Trophoblast cell (in vitro differentiated cells and primary cell): ENCODE results near the gene SLU7.

Experiments used
- DNase-seq, 2 donors: peaks; one replicate each; pipeline ENCODE4 v3.0.0-alpha.2; 2016
- H2AFZ ChIP-seq: 2 replicates; pipeline ENCODE4 v1.6.1; 2013; ENCODE audit warnings: low read length, moderate library complexity, mild to moderate bottlenecking; ENCODE audit not compliant: insufficient read depth, poor library complexity
- H2AK5ac ChIP-seq: 2 replicates; pipeline ENCODE4 v1.6.1; 2013; ENCODE audit warnings: mild to moderate bottlenecking, low read length
- H2BK120ac ChIP-seq: 2 replicates; pipeline ENCODE4 v1.6.1; 2013; ENCODE audit warnings: low read length, mild to moderate bottlenecking, moderate library complexity; ENCODE audit not compliant: insufficient read depth, poor library complexity
- H2BK12ac ChIP-seq: 2 replicates; pipeline ENCODE4 v1.6.1; 2013; ENCODE audit warnings: mild to moderate bottlenecking, low read length, moderate library complexity
- H2BK5ac ChIP-seq: 2 replicates; pipeline ENCODE4 v1.6.1; 2013; ENCODE audit warnings: low read length, low read depth, moderate library complexity, mild to moderate bottlenecking; ENCODE audit not compliant: poor library complexity
- H3K14ac ChIP-seq: 2 replicates; pipeline ENCODE4 v1.6.1; 2013; ENCODE audit warnings: mild to moderate bottlenecking, low read length
- H3K18ac ChIP-seq: 2 replicates; pipeline ENCODE4 v1.6.1; 2013; ENCODE audit warnings: mild to moderate bottlenecking, low read length
- H3K23ac ChIP-seq: 2 replicates; pipeline ENCODE4 v1.6.1; 2013; ENCODE audit warnings: low read length
- H3K27ac ChIP-seq: 2 replicates; pipeline ENCODE4 v1.5.1; 2013; ENCODE audit warnings: low read depth, mild to moderate bottlenecking, inconsistent platforms, low read length, moderate library complexity
- H3K27me3 ChIP-seq: 2 replicates; pipeline ENCODE4 v1.6.1; 2013; ENCODE audit warnings: inconsistent platforms, mild to moderate bottlenecking, low read length, moderate library complexity; ENCODE audit not compliant: insufficient read depth
- H3K36me3 ChIP-seq, 2 experiments: 1 replicate in 1 of 2; 2 replicates in 1 of 2; pipeline ENCODE4 v1.6.1; 2013; ENCODE audit warnings: low read length in 2 of 2, mild to moderate bottlenecking in 2 of 2, moderate library complexity in 1 of 2; ENCODE audit not compliant: insufficient read depth in 2 of 2, control insufficient read depth in 1 of 2
- H3K4ac ChIP-seq: 2 replicates; pipeline ENCODE4 v1.6.1; 2013; ENCODE audit warnings: low read depth, mild to moderate bottlenecking, low read length, moderate library complexity
- H3K4me1 ChIP-seq, 2 experiments: 1 replicate in 1 of 2; 2 replicates in 1 of 2; pipeline ENCODE4 v1.6.1; 2013; ENCODE audit warnings: low read length in 2 of 2, mild to moderate bottlenecking in 2 of 2, moderate library complexity in 1 of 2; ENCODE audit not compliant: insufficient read depth in 2 of 2, control insufficient read depth in 1 of 2
- H3K4me2 ChIP-seq: 2 replicates; pipeline ENCODE4 v1.6.1; 2013; ENCODE audit warnings: inconsistent platforms, mild to moderate bottlenecking, low read length, moderate library complexity
- H3K4me3 ChIP-seq: 2 replicates; pipeline ENCODE4 v1.5.1; 2013; ENCODE audit warnings: mild to moderate bottlenecking, low read depth, low read length, inconsistent platforms
- H3K79me1 ChIP-seq: one replicate; pipeline ENCODE4 v1.6.1; 2013; ENCODE audit warnings: low read length
- H3K79me2 ChIP-seq: 2 replicates; pipeline ENCODE4 v1.6.1; 2013; ENCODE audit warnings: low read length, mild to moderate bottlenecking; ENCODE audit not compliant: control insufficient read depth, insufficient read depth, poor library complexity
- H3K9ac ChIP-seq: 2 replicates; pipeline ENCODE4 v1.6.1; 2013; ENCODE audit warnings: mild to moderate bottlenecking, low read length
- H3K9me3 ChIP-seq: 2 replicates; pipeline ENCODE4 v1.6.1; 2013; ENCODE audit warnings: low read depth, mild to moderate bottlenecking, control low read depth, inconsistent platforms, low read length; ENCODE audit not compliant: insufficient read depth
- H4K12ac ChIP-seq: 2 replicates; pipeline ENCODE4 v1.6.1; 2013; ENCODE audit warnings: low read depth, mild to moderate bottlenecking, low read length, moderate library complexity
- H4K8ac ChIP-seq: 2 replicates; pipeline ENCODE4 v1.6.1; 2013; ENCODE audit warnings: low read depth, mild to moderate bottlenecking, low read length, moderate library complexity
- H4K91ac ChIP-seq: one replicate; pipeline ENCODE4 v1.6.1; 2013; ENCODE audit warnings: low read depth, mild to moderate bottlenecking, low read length, moderate library complexity
- WGBS: extraction: QIAGEN DNeasy Blood & Tissue Kit; methylation state at CpG from one replicate; pipeline ENCODE4 v1.1.7; 2013; ENCODE audit warnings: missing lambda C conversion rate; ENCODE audit not compliant: insufficient read length, insufficient coverage; ENCODE audit errors: extremely low coverage; 5-methylcytosine and 5-hydroxymethylcytosine counted together

Gene SLU7

DNA sequence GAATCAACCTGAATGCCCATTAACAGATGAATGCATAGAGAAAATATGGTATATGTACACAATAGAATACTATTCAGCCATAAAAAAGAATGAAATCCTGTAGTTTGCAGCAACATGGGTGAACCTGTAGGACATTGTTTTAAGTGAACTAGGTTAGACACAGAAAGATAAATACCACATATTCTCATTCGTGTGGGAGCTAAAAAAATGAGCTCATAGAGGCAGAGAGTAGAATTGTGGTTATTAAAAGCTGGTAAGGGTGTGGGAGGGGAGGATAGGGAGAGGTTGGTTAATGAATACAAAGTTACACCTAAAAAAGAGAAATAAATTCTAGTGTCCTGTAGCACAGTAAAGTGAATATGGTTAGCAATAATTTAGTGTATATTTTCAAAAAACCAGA is 26.3 kb upstream of the SLU7 start:
- H3K27me3 ChIP-seq: no peaks in the 10 kb centered on the region
- H3K79me2 ChIP-seq: no peaks in the 10 kb centered on the region
- DNase-seq: no peak
- no peak overlapping the region for H3K4me2 ChIP-seq
- H3K9me3 ChIP-seq: no peaks in the 10 kb centered on the region
- H2BK12ac ChIP-seq: no peak overlapping the region
- no peak overlapping the region for H3K4ac ChIP-seq
- no peak overlapping the region for H4K91ac ChIP-seq
- no peak overlapping the region for H2BK120ac ChIP-seq
- H3K18ac ChIP-seq: no peak overlapping the region
- no CpG with 5 or more reads among the region's 1 CpG for WGBS
- no peak overlapping the region for H4K12ac ChIP-seq
- H2BK5ac ChIP-seq: no peak overlapping the region
- no peak overlapping the region for H2AFZ ChIP-seq
- H3K4me3 ChIP-seq: no peak overlapping the region
- no peak overlapping the region for H3K9ac ChIP-seq
- no peaks in the 10 kb centered on the region for H3K79me1 ChIP-seq
- H3K27ac ChIP-seq: no peak overlapping the region
- H2AK5ac ChIP-seq: no peak overlapping the region
- no peak overlapping the region for H3K23ac ChIP-seq
- H3K4me1 ChIP-seq: no peaks in the 10 kb centered on the region
- no peak overlapping the region for H4K8ac ChIP-seq
- no peaks in the 10 kb centered on the region for H3K36me3 ChIP-seq
- H3K14ac ChIP-seq: no peak overlapping the region

DNA sequence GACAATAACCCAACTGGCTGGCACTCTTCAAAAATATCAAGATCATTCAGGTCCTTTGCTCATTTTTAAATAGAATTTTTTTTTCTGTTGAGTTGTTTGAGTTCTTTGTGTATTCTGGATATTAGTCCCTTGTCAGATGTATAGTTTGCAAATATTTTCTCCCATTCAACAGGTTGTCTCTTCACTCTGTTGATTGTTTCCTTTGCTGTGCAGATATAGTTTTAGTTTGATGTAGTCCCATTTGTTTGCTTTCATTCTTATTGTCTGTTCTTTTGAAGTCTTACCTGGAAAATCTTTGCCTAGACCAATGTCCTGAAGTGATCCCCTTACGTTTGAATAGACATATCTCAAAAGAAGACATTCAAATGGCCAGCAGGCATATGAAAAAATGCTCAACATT is 25.5 kb upstream of the SLU7 start:
- Histone ChIP-seq H2BK120ac (no peak overlapping the region), H3K36me3 (no peaks in the 10 kb centered on the region), H3K27me3 (no peaks in the 10 kb centered on the region), H4K8ac (no peak overlapping the region), H4K12ac (no peak overlapping the region), H3K4me1 (no peaks in the 10 kb centered on the region), H3K4ac (no peak overlapping the region), H2AK5ac (no peak overlapping the region), H4K91ac (no peak overlapping the region), H3K18ac (no peak overlapping the region), H3K23ac (no peak overlapping the region), H2BK5ac (no peak overlapping the region), H3K79me1 (no peaks in the 10 kb centered on the region), H3K4me3 (no peak overlapping the region), H3K79me2 (no peaks in the 10 kb centered on the region), H3K9ac (no peak overlapping the region), H3K27ac (no peak overlapping the region), H3K14ac (no peak overlapping the region), H2AFZ (no peak overlapping the region), H3K4me2 (no peak overlapping the region), H2BK12ac (no peak overlapping the region), H3K9me3 (no peaks in the 10 kb centered on the region)
- no CpG with 5 or more reads among the region's 1 CpG for WGBS
- no peak for DNase-seq

DNA sequence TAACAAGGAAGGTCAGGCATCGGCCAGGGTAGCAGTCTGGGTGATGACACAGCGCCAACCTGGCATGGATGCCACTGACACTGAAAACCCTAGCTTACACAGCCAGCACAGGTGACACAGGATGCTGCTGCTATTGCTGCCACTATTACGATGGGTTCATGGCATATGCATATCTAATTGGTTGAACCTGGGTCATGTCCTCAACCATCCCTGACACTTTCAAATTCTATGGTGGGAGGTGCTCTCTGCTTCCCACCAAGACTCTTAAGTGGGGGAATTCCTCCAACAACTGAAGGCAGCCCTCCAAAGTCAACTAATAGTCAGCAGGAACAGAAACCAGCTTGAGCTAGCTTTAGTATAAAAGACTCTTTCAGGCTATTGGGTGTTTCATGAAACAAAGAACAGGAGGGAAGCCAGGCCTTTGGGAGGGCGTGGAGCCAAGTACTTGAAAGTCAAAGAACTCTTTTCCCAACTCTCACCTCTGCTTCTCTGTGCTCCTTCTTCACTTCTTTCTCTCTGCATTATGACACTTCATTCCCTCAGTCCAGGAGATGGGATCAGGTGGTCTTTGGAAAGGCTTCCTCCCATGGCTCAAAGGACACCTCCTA is 24.0 kb upstream of the SLU7 start:
- Histone ChIP-seq H4K8ac (no peak overlapping the region), H3K27ac (no peak overlapping the region), H4K12ac (no peak overlapping the region), H3K79me1 (no peaks in the 10 kb centered on the region), H4K91ac (no peak overlapping the region), H3K36me3 (no peaks in the 10 kb centered on the region), H3K4ac (no peak overlapping the region), H3K23ac (no peak overlapping the region), H2AK5ac (no peak overlapping the region), H3K9me3 (no peaks in the 10 kb centered on the region), H3K4me2 (no peak overlapping the region), H3K27me3 (no peaks in the 10 kb centered on the region), H2AFZ (no peak overlapping the region), H3K4me1 (peaks cover 0 to 1% of the 10 kb centered on the region in 2 experiments), H3K79me2 (no peaks in the 10 kb centered on the region), H3K18ac (no peak overlapping the region), H3K9ac (no peak overlapping the region), H3K4me3 (no peak overlapping the region), H3K14ac (no peak overlapping the region), H2BK5ac (no peak overlapping the region), H2BK120ac (no peak overlapping the region), H2BK12ac (no peak overlapping the region)
- WGBS: no CpG with 5 or more reads among the region's 4 CpGs
- no peak for DNase-seq

DNA sequence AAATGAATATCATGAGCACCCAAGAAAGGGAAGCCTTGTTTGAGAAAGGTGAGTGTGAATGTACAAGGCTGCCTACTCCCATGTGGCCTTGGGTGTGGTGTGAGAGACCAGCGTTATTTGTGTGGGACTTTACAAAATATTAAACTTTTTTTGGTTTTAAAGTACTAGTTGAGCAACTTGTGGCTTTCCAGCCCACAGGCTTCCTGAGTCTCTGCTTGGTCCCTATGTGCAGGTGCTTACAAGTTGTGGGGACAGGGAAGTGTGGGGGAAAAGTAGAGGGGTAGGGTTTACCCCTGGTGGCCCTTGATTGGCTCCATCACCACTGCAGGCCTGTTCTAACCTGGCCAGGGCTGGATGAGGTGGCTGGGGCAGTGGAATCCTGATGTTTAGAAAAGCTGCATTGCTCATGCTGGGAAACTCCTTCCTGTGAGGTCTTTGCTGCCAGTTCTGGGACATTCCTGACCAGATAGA is 22.5 kb upstream of the SLU7 start:
- no peak overlapping the region for H3K23ac ChIP-seq
- no peak overlapping the region for H3K14ac ChIP-seq
- no peak overlapping the region for H3K9ac ChIP-seq
- no peaks in the 10 kb centered on the region for H3K27me3 ChIP-seq
- no peak overlapping the region for H4K91ac ChIP-seq
- no peak overlapping the region for H3K4ac ChIP-seq
- H4K8ac ChIP-seq: no peak overlapping the region
- H2BK5ac ChIP-seq: no peak overlapping the region
- H3K36me3 ChIP-seq: no peaks in the 10 kb centered on the region
- H3K4me2 ChIP-seq: no peak overlapping the region
- no peak overlapping the region for H2BK120ac ChIP-seq
- no peak overlapping the region for H3K27ac ChIP-seq
- H2AK5ac ChIP-seq: no peak overlapping the region
- no peak overlapping the region for H4K12ac ChIP-seq
- no peak overlapping the region for H2AFZ ChIP-seq
- WGBS: no CpG with 5 or more reads among the region's 1 CpG
- H3K79me1 ChIP-seq: no peaks in the 10 kb centered on the region
- H3K9me3 ChIP-seq: no peaks in the 10 kb centered on the region
- DNase-seq: no peak
- no peak overlapping the region for H3K18ac ChIP-seq
- peaks cover 0 to 1% of the 10 kb centered on the region in 2 experiments for H3K4me1 ChIP-seq
- no peak overlapping the region for H3K4me3 ChIP-seq
- no peak overlapping the region for H2BK12ac ChIP-seq
- H3K79me2 ChIP-seq: no peaks in the 10 kb centered on the region
